Lower leg skin (tissue), 4 donors: Measurements from ENCODE around the gene PTPRN2. TPM values are rescaled to one million over a fixed set of nuclear protein-coding genes. Genes with fewer than 3 reads are reported as not detected.

Source experiments
- DNase-seq, 2 donors: peaks; one replicate each; pipeline ENCODE4 v3.0.0-alpha.2; 2019; ENCODE audit warnings: low spot score in 2 of 2
- H3K4me3 ChIP-seq: fragments of 200-600 bp; sonication (generic); 2 replicates; pipeline ENCODE4 v1.5.1; 2017; ENCODE audit warnings: mild to moderate bottlenecking, low read depth; ENCODE audit not compliant: poor library complexity, severe bottlenecking
- POLR2A ChIP-seq, 2 donors: fragments of 450-650 bp; IDR thresholded peaks; one replicate each; pipeline ENCODE4 v1.6.1; 2016 to 2017; ENCODE audit warnings: antibody characterized with exemption in 2 of 2, mild to moderate bottlenecking in 1 of 2, moderate library complexity in 1 of 2
- WGBS, 2 donors: methylation state at CpG; one replicate each; pipeline ENCODE4 v1.1.5; 2018; 5-methylcytosine and 5-hydroxymethylcytosine counted together
- intact Hi-C: fragments of 100-400 bp; cut with DNase I; formaldehyde crosslinking; loops from one replicate; pipeline ENCODE4 v1.15.0; 2023; ENCODE audit warnings: low total_unique reads
- total RNA-seq, 4 donors: library from RNA; depleted of rRNA; stranded (reverse); fragments of >200 nt; gene quantifications; one replicate each; pipeline ENCODE4 v1.1.0, GENCODE V29; 2016
- TF ChIP-seq, protein P1 (sequence below), 3 donors: fragments of 450-650 bp; IDR thresholded peaks; one replicate each; pipeline ENCODE4 v1.5.1; 2016; ENCODE audit warnings: antibody characterized with exemption in 3 of 3, mild to moderate bottlenecking in 3 of 3, moderate library complexity in 2 of 3

The PTPRN2 gene
- total RNA-seq, 4 donors from 2014 or later, result 0.11 to 1.6 (median 0.92) TPM

DNA sequence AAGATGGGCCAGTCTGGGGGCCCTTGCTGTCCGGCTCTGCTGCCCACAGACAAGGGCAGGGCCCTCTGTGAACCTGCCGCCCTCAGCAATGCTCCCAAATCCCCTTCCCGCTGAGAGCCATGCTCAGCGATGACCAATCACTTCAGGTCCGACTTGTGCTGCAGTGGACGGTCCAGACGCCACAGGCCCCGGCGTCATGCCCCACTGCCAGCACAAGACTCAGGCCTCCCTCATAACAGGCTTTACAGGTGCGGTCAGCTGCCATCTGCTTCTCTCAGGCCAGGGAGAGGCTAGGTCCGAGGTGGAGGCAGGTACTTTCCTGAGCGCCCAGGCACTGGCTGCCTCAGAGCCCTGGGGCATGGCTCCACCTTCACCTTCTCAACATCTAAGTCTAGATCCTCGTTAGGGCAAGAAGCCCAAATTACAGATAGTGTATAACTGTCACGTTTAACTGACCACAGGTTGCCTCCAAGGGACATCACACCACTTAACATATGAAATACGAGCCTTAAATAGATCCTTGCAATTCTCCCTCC, 393.2 kb downstream of the PTPRN2 start:
- WGBS, 2 donors, result 83% methylated on average over 12 to 15 of the region's 15 CpGs
- H3K4me3 ChIP-seq, result no peak overlapping the region
- TF ChIP-seq POLR2A (IDR thresholded peaks at IDR 0.05), result no peak
- TF ChIP-seq, protein P1, sequence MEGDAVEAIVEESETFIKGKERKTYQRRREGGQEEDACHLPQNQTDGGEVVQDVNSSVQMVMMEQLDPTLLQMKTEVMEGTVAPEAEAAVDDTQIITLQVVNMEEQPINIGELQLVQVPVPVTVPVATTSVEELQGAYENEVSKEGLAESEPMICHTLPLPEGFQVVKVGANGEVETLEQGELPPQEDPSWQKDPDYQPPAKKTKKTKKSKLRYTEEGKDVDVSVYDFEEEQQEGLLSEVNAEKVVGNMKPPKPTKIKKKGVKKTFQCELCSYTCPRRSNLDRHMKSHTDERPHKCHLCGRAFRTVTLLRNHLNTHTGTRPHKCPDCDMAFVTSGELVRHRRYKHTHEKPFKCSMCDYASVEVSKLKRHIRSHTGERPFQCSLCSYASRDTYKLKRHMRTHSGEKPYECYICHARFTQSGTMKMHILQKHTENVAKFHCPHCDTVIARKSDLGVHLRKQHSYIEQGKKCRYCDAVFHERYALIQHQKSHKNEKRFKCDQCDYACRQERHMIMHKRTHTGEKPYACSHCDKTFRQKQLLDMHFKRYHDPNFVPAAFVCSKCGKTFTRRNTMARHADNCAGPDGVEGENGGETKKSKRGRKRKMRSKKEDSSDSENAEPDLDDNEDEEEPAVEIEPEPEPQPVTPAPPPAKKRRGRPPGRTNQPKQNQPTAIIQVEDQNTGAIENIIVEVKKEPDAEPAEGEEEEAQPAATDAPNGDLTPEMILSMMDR (IDR thresholded peaks at IDR 0.05), result no peak
- intact Hi-C loops, result no loop called here
- no peak for DNase-seq

DNA sequence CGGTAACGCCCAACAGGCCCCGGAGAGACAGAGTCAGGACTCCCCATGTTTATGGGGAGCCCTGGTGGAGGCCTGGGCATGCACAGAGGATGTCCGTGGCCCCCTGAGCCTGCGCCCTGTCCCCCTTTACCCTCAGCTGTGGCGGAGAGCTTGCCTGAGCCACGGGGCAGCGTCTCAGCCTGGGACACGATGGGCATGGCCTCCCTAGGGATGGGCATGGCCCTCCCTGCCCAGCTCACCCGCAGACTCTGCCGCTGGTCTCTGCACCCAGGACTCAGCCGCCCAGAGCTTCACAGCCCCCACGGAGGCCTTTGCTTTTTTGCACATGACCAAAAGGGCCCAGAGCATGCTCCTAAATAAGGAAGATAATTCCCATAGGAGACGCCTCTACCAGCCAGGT, 394.2 kb downstream of the PTPRN2 start:
- WGBS, 2 donors, result 88 to 90% methylated on average over 14 of the region's 14 CpGs
- no peak overlapping the region for H3K4me3 ChIP-seq
- DNase-seq, result no peak
- intact Hi-C loops, result no loop called here
- TF ChIP-seq, protein P1 (IDR thresholded peaks at IDR 0.05), result no peak
- no peak for TF ChIP-seq POLR2A (IDR thresholded peaks at IDR 0.05)

DNA sequence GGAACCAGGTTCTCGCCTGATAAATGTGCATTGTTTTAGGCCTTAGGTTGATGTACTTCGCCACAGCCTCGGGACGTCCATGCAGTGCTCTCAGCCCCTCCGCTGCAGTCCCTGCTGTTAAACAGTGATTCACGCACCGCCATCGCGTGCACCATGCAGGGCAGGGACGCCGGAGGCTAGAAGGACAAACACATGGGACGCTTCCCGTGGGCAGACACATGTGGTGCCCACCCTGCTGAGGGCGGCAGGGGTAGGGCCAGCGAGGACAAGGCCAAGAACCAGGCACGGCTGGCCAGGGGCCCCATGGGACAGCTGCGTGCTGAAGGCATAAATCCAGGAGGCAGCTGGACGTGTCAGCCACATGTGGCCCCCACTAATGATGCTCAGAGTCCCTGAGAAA, 394.7 kb downstream of the PTPRN2 start:
- DNase-seq, result no peak
- TF ChIP-seq, protein P1 (IDR thresholded peaks at IDR 0.05), result no peak
- TF ChIP-seq POLR2A (IDR thresholded peaks at IDR 0.05), result no peak
- WGBS, 2 donors, result 84 to 94% methylated on average over 17 to 18 of the region's 18 CpGs
- H3K4me3 ChIP-seq, result no peak overlapping the region
- intact Hi-C loops, result no loop called here

DNA sequence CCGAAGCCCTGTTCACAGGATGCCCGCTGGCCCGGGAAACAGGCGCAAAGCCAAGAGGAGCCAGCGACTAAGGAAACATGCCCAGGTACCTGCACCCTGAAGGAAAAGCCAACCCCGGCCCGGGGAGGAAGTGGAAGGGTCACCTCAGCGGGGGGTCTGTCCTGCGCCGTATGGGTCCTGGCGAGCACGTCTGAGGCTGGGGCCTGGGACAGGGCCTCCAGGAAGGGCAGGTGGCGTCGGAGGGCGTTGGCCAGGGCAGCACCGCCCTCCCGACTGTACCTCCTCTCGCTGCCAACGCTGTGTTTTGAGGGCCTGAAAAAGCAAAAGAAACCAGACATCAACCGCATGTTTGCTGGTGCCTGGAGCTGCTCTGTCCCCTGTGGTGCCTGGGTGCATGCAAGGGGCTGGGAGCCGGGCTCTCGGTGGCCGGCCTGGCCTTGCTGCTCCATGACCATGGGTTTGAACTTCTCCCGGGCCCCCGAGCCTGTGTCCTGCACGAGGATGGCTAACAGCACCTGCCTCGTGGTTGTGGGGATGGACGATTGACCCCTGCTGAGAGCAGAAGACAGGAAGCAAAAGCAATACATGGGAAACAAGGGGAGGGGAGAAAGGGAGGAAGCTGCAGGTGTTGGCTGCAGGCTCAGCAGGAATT, 395.3 kb downstream of the PTPRN2 start:
- DNase-seq, result no peak
- H3K4me3 ChIP-seq, result no peak overlapping the region
- TF ChIP-seq, protein P1 (IDR thresholded peaks at IDR 0.05), result no peak
- no peak for TF ChIP-seq POLR2A (IDR thresholded peaks at IDR 0.05)
- intact Hi-C loops, result no loop called here
- WGBS, 2 donors, result 87 to 92% methylated on average over 28 of the region's 28 CpGs

DNA sequence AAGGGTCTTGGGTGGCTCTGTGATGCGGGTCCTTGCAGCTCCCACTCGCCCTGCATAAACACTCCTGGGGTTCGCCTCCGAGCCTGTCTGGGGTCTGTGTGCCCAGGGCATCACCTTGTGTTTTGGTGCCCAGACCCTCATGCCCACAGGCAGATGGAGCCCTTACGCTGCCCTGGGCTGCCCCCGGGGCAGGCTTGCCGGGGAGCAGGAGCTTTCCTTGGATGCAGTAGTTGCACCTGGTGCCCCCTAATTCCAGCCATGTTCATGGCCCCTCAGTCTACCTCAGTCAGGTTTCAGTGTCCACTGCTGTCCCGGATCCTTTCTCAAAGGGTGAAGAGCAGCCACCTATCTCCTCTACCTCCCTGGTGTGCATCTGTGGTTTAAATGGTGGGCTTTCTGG, 396.0 kb downstream of the PTPRN2 start:
- DNase-seq, result no peak
- TF ChIP-seq, protein P1 (IDR thresholded peaks at IDR 0.05), result no peak
- TF ChIP-seq POLR2A (IDR thresholded peaks at IDR 0.05), result no peak
- WGBS, 2 donors, result 91 to 94% methylated on average over 8 of the region's 8 CpGs

DNA sequence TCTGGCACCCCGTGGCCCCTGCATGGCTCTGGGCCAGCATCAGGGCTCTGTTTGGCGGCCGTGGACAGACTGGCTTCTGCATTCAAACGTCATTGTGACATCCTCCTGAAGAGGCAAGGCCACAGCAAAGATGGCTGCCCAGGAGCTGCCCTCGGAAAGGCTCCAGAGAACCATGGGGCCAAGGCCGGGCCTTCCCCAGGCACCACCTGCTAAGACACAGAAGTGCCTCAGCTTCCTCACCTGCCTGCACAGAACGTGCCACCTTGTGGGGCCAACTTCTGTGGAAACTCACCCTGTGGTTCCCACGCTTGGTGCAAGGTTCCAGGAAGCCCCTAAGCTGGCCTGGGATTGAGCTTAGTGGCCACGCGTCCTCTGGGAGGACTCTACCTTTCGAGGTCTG, 396.9 kb downstream of the PTPRN2 start:
- intact Hi-C loops, result no loop called here
- WGBS, 2 donors, result 47 to 87% methylated on average over 4 to 9 of the region's 11 CpGs
- no peak for DNase-seq

More for the DNA sequence above, 396.0 kb downstream of the PTPRN2 start:
- no peak overlapping the region for H3K4me3 ChIP-seq
- intact Hi-C loops, result no loop called here

More for the DNA sequence above, 396.9 kb downstream of the PTPRN2 start:
- TF ChIP-seq, protein P1 (IDR thresholded peaks at IDR 0.05), result no peak
- TF ChIP-seq POLR2A (IDR thresholded peaks at IDR 0.05), result no peak
- no peak overlapping the region for H3K4me3 ChIP-seq
